HG03457 (cell line): ENCODE results near the gene FGFBP2.
"Not testable (repeated sequence)": the region's sequence is repeated elsewhere in the genome, so short reads cannot be mapped to it uniquely, and the experiment has no call there.

ENCODE experiments used
- ATAC-seq: cut with Tn5 transposase; IDR thresholded peaks from one replicate; pipeline ENCODE4 v1.9.1; 2021; ENCODE audit warnings: moderate number of reproducible peaks; ENCODE audit not compliant: unreplicated experiment

Gene FGFBP2

GRCh38 chr4:15931451-15932210 is 31.3 kb downstream of the FGFBP2 start:
- ATAC-seq = no peak

GRCh38 chr4:15930314-15930713 is 32.7 kb downstream of the FGFBP2 start:
- ATAC-seq = no peak

GRCh38 chr4:15929540-15929939 is 33.4 kb downstream of the FGFBP2 start:
- ATAC-seq = no peak

DNA sequence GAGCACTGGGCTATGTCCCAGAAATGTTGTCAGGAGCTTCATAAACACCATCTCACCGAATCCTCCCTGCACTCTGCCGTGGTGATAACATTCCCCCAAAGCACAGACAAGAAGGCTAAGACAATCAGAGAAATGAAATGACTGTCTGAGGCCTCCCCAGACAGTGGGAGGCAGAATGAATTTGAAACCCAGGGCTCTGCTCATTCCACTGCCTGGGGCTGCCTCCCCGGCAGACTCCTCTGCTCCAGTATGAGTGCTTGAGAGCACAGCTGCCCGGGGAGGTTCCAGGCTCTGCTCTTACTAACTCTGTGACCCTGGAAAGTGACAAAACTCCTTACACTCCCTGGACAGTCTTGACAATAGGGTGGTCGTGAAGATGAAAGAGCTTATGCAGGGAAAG is 34.1 kb downstream of the FGFBP2 start:
- no peak for ATAC-seq

- no peak for ATAC-seq
These were observed 36.5 kb downstream of the FGFBP2 start for GRCh38 chr4:15926486-15926885.

GRCh38 chr4:15925830-15926229 is 37.1 kb downstream of the FGFBP2 start:
- ATAC-seq = no peak

GRCh38 chr4:15921592-15921932 is 41.4 kb downstream of the FGFBP2 start:
- no peak for ATAC-seq

GRCh38 chr4:15920723-15921591 is 42.0 kb downstream of the FGFBP2 start:
- no peak for ATAC-seq

GRCh38 chr4:15918484-15919129 is 44.4 kb downstream of the FGFBP2 start:
- no peak for ATAC-seq

DNA sequence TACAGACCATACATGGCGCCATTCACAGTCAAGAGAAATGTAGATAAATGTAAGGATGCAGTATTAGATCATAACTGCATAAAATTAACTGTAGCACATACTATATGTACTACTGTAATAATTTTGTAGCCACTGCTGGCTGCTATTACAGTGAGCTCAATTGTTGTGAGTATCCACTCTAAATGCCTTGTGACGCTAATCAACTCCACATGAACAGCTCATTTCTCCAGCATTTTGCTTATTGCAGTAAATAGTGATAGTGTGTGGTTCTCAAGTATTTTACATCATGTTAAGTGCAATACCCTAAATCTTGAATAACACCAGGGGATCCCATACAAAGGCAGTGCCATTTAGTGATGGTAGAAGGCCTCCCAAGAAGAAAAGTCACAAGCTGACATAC is 45.7 kb downstream of the FGFBP2 start:
- no peak for ATAC-seq

- ATAC-seq = not testable (repeated sequence)
These were observed 46.6 kb downstream of the FGFBP2 start for GRCh38 chr4:15916358-15916757.

- no peak for ATAC-seq
These were observed 48.2 kb downstream of the FGFBP2 start for GRCh38 chr4:15914736-15915135.

GRCh38 chr4:15914291-15914690 is 48.7 kb downstream of the FGFBP2 start:
- no peak for ATAC-seq

DNA sequence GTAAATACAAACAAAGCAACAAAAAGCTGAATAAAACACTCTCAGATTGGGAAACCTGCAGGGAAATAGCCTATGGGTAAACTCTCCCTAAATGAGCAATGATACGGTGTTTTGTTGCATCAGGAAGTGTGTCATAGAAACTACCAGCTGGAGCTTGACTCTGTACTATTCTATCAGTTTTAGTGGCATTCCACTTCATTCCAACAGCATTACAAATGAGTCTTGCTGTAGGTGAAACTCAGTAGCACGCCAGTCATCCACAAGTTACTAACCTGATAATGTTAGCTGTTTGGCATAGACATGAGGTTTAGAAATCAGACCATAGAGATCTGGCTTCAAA is 49.4 kb downstream of the FGFBP2 start:
- ATAC-seq = no peak

GRCh38 chr4:15912961-15913630 is 49.9 kb downstream of the FGFBP2 start:
- ATAC-seq = no peak

DNA sequence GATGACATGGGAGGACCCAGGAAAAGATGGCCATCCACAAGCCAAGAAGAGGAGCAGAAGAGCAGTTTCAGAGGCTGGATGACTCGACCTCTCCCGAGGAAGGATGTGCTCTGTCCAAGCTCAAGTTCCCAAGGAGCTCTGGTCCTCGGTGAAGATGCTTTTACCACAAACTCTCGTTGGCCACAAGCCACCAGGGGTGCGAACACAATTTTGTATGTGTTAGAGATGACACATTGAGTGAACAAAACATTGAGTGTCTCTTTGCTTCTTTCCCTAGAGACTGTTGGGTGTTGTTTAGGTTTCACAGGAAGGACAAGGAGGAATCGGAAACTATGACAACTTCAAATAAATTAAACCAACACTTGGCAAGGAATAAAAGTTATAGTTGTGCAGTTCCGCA is 50.7 kb downstream of the FGFBP2 start:
- no peak for ATAC-seq
